ENCODE results near the gene BZW1.

Gene BZW1

GRCh38 chr2:200871151-200871550 is 59.4 kb downstream of the BZW1 start:
- no peak for TF ChIP-seq CTCF (IDR thresholded peaks at IDR 0.05; ENCODE audit: insufficient read depth, low read depth, low read length, missing control alignments)
- DNase-seq (ENCODE audit: low read depth): no peak
- H3K4me3 ChIP-seq (ENCODE audit: low read length): no peak overlapping the region

GRCh38 chr2:200873560-200873959 is 61.9 kb downstream of the BZW1 start:
- no peak overlapping the region for H3K4me3 ChIP-seq (ENCODE audit: low read length)
- TF ChIP-seq CTCF (IDR thresholded peaks at IDR 0.05; ENCODE audit: insufficient read depth, low read depth, low read length, missing control alignments): no peak
- DNase-seq (ENCODE audit: low read depth): no peak
